B cell (primary cell): ENCODE results near the gene TTC38.

Experiments used
- EZH2 ChIP-seq: IDR thresholded peaks from 2 replicates; pipeline ENCODE4 v1.6.1; 2012; ENCODE audit warnings: borderline replicate concordance, low read depth, mild to moderate bottlenecking, moderate library complexity, low read length; ENCODE audit not compliant: insufficient read depth, poor library complexity, severe bottlenecking
- TF ChIP-seq, protein P1 (sequence below): fragments of 200-600 bp; IDR thresholded peaks from one replicate; pipeline ENCODE4 v1.8.0; 2022; ENCODE audit warnings: antibody characterized with exemption, mild to moderate bottlenecking

GRCh38 chr22:46241396-46242007 is 26.3 kb upstream of the TTC38 start:
- no peak for TF ChIP-seq EZH2
- TF ChIP-seq, protein P1, sequence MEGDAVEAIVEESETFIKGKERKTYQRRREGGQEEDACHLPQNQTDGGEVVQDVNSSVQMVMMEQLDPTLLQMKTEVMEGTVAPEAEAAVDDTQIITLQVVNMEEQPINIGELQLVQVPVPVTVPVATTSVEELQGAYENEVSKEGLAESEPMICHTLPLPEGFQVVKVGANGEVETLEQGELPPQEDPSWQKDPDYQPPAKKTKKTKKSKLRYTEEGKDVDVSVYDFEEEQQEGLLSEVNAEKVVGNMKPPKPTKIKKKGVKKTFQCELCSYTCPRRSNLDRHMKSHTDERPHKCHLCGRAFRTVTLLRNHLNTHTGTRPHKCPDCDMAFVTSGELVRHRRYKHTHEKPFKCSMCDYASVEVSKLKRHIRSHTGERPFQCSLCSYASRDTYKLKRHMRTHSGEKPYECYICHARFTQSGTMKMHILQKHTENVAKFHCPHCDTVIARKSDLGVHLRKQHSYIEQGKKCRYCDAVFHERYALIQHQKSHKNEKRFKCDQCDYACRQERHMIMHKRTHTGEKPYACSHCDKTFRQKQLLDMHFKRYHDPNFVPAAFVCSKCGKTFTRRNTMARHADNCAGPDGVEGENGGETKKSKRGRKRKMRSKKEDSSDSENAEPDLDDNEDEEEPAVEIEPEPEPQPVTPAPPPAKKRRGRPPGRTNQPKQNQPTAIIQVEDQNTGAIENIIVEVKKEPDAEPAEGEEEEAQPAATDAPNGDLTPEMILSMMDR, result no peak
